KG1 (cell line): ENCODE results near the gene KDM3B.
"Not testable (repeated sequence)": the region's sequence is repeated elsewhere in the genome, so short reads cannot be mapped to it uniquely, and the experiment has no call there.

Source experiments
- DNase-seq: peaks from one replicate; lab custom pipeline; 2025; lab: John Stamatoyannopoulos, UW

KDM3B gene, protein sequence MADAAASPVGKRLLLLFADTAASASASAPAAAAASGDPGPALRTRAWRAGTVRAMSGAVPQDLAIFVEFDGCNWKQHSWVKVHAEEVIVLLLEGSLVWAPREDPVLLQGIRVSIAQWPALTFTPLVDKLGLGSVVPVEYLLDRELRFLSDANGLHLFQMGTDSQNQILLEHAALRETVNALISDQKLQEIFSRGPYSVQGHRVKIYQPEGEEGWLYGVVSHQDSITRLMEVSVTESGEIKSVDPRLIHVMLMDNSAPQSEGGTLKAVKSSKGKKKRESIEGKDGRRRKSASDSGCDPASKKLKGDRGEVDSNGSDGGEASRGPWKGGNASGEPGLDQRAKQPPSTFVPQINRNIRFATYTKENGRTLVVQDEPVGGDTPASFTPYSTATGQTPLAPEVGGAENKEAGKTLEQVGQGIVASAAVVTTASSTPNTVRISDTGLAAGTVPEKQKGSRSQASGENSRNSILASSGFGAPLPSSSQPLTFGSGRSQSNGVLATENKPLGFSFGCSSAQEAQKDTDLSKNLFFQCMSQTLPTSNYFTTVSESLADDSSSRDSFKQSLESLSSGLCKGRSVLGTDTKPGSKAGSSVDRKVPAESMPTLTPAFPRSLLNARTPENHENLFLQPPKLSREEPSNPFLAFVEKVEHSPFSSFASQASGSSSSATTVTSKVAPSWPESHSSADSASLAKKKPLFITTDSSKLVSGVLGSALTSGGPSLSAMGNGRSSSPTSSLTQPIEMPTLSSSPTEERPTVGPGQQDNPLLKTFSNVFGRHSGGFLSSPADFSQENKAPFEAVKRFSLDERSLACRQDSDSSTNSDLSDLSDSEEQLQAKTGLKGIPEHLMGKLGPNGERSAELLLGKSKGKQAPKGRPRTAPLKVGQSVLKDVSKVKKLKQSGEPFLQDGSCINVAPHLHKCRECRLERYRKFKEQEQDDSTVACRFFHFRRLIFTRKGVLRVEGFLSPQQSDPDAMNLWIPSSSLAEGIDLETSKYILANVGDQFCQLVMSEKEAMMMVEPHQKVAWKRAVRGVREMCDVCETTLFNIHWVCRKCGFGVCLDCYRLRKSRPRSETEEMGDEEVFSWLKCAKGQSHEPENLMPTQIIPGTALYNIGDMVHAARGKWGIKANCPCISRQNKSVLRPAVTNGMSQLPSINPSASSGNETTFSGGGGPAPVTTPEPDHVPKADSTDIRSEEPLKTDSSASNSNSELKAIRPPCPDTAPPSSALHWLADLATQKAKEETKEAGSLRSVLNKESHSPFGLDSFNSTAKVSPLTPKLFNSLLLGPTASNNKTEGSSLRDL (N-terminal part only)

GRCh38 chr5:138352071-138352721 lies at the start of gene KDM3B:
Gene KDM3B (plus strand): TSS chr5:138352685. CDS start chr5:138352796, 111 bp downstream.
- peak; percentile 8 for DNase-seq

GRCh38 chr5:138303372-138303771 lies 49.1 kb upstream of the KDM3B start:
- DNase-seq: no peak

DNA sequence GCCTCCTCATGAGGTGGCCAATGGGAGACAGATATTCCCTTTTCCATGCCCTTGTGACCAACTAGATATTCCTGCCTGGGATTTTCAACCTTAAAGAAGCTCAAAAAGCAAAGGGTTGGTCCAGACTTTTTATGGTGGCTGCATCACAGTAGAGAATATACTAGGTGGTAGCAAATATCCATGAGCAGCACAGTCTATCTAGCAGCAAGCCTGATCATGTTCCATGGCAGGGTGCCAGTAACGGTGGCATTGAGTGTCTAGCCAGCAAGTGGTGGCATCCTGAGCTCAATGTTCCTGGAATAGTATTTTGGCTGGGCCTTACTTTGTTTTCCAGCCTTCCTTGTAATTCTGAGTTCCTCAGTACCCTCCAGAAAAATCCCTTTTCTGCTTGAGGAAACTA lies 46.7 kb upstream of the KDM3B start:
- no peak for DNase-seq

DNA sequence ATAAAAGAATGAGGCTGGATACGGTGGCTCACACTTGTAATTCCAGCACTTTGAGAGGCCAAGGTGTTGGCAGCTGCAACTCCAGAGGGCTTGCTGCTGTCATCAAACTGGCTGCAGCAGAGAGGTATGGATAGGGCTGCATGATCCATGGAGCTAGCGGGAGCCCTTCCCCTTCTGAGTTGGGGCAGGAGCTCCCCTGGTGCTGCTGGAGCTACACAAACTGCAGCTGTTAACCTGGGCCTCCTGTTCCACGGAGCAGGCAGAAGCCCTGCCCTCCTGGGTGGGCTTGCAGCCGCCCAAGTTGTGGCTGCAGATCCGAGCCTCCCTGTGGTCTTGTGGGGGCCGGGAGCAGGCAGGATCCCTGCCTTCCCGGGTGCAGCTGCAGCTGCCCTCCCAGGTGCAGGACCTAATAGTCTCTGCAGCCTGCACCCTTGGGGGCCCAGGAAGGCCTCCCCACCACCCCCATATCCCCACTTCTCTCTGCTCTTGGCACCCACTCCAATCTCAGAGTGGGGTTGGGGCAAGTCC lies 36.7 kb upstream of the KDM3B start:
- no peak for DNase-seq

DNA sequence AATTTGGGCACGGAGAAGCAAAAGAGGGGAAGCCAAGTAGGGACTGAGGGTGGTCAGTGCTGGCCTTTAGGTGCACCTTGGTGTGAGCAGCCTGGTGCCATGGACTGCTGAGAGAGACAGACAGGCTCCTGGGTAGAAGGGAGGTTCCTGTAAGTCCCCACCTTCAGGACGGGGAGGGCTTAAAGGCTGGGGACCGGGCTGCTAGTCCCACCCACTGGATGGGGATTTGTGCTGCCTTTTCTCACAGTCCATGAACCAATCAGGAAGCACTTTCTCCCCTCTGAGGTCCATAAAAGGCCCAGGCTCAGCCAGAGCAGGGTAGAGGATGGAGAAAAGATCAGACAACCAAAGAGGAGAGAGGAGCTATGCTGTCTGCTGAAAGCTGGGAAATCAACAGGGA lies 36.1 kb upstream of the KDM3B start:
- DNase-seq: no peak

GRCh38 chr5:138318211-138318610 lies 34.3 kb upstream of the KDM3B start:
- DNase-seq: not testable (repeated sequence)

- DNase-seq: no peak
These were observed 21.6 kb upstream of the KDM3B start for GRCh38 chr5:138330813-138331448.

GRCh38 chr5:138331449-138332368 lies 20.8 kb upstream of the KDM3B start, which contains the start of gene CDC25C:
Gene CDC25C (minus strand): TSS chr5:138331804. CDS start chr5:138331180, 624 bp downstream.
- peak; percentile 64 for DNase-seq

DNA sequence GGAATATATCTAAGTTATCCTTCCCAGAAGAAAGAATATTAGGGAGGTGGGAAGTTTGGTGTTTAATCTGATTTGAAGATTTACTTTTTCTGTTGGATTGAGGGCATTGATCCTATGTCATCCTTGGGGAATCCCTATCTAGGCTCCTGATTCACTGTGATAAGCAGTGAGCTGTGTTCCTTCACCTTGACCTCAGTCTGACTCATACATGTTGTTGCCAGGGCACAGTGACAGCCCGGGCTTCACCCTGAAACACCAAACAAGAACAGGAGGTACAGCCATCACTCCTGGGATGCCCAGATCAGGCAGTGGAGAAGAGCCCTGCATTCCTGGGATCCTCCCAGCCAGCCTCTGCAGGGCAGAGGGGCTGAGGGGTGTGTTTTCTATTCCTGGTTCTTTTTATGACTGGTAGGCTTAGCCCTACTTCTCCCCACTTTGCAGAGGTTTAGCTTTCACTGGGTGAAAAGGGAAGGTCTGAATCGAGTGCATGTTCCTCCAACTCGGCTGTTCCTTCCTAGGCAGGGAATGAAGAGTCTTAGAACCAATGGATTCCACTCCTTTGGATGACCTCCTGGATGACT lies 17.5 kb upstream of the KDM3B start:
- no peak for DNase-seq

DNA sequence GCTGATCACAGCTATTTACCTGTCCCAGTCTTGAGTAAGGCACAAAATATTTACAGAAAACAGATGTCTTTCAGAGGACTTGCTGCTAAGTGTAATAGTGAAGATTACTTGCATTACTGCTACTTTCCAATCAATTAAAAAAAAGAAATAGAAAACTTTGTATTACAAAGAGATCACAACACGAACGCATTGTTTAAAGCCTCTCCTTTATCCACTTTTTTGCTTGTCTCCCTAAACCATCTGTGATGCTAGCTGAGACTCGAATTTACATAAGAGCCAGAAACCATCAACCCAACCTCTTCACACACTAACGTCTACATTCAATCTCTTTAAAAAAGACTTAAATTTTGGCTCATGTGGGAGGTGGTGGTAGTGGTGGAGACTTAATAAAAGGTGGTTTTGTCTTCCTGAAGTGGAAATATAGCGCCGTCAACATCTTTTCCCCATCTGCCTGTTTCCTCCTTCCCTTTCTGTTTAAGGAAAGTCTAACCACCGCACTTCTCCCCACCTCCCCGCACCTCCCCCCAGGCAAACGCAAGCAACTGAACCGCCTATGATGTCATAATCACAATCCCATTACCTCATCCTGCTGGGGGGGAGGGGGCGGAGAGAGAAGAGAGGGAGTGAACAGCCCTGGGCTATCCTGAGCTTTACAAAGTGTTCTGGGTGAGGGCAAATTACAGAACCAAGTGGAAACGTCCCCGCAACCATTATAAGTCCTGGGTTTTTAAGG lies 15.4 kb upstream of the KDM3B start:
- peak; percentile 72 for DNase-seq

DNA sequence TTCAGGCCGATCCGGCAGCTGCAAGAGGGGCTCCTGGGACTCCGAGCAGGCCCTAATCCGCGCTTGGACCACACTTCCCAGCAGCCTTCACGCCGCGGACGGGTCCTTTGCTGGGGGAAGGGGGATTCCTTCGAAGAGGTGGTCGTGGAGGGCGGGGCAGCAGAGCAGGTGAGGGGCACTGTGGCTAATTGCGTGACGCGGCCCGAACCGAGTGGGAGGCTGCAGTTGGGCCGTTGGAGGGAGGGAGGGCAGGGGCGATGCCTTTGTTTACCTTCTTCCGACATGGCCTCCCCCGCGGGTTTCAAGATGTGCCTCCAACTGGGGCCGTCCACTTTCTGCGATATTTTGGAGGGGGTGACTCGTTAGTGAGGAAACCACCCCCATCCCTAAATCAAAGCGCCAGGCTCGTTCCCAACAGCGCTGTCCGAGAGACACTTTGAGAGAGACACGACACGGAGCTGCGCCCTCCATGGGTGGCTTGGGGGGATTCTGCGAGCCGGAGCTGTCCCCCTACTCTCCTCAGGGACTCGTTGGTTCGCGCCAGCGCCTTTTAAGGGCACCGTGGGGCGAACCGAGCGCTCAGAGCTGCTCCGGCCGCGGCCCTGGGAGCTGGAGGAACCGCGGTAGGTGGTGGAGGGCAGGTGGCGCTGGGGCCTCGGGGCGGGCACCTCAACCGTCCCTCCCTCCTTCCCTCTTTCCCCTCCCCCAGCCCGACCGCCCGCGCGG lies 14.6 kb upstream of the KDM3B start, which contains the start of gene FAM53C:
FAM53C (plus strand) TSS at position 582 of the 726 bp plus-strand sequence. CDS start 3,070 bp downstream, outside the sequence.
- DNase-seq: peak; percentile 72

DNA sequence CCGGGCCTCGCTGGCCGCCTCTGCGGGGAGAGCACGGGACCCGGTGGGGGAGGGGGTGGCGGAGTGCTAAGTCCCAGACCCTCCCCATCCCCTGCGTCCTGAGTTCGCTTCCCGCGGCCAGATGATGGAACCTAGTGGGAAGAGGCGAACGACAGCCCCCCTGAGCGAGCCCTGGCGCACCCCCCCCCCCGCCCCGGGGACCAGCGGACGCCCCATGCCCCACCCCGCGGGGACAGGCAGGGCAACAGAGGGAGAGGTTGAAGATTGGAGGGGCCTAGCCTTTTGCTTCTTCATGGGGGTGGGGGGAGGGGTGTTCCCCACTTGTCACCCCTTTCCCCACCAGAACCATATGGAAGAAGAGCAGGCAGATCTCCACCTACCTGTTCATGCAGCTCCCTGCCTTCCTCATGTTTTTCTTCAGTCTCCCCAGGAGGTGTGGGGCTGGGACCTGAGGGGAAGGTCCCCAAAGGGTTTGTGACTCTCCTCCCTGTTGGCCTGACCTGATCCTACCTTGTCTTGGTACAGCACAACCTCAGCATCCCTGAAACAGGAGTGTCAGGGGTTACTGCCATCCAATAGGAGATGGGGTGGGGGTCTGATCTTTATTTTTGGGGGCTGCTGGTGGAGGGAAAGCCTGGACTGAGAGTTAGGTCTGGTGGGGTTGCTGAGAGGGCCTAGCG lies 13.9 kb upstream of the KDM3B start:
- DNase-seq: no peak

GRCh38 chr5:138339091-138339456 lies 13.4 kb upstream of the KDM3B start:
- DNase-seq: no peak

GRCh38 chr5:138339464-138339863 lies 13.0 kb upstream of the KDM3B start:
- no peak for DNase-seq

GRCh38 chr5:138340008-138340407 lies 12.5 kb upstream of the KDM3B start:
- DNase-seq: no peak

- no peak for DNase-seq
These were observed 7.4 kb upstream of the KDM3B start for GRCh38 chr5:138344887-138345622.
